ENCODE results near the gene ARID5B.

Gene ARID5B

DNA sequence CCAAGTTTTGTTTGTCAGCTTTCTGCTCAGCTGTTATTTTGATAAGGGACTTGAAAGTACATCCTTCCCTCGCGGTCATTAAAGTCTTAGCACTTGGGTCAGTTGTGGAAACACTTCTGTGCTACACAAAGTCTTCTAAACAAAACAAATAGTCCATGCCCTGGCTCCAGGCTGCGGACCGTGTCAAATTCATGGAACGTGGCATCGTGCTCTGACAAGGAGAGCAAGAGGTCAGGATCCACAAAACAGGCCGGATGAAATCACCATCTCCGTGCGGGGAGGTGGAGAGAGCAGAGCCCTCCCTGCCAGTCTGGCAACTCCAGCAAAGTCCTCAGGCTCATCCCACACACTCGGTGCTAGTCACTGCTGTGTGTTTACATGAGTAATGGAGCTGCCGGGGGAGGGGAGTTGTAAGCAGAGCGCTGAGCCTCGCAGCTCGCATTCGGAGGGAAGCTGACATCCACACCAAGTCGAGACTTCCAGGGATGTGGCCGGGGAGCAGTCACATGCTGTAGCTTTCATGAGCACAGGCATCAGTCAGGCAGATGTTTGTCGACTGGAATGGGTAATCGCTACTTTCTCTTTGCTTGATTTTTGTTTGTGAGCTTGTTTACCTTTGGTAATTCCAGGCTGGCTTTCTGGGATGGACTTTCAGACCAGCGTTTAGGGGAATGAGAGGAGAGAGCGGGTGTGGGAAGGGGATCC lies 147.6 kb downstream of the ARID5B start:
- DNase-seq (ENCODE audit: low read depth in 2 of 2, low spot score in 1 of 2): peak; percentile 28 to 32

DNA sequence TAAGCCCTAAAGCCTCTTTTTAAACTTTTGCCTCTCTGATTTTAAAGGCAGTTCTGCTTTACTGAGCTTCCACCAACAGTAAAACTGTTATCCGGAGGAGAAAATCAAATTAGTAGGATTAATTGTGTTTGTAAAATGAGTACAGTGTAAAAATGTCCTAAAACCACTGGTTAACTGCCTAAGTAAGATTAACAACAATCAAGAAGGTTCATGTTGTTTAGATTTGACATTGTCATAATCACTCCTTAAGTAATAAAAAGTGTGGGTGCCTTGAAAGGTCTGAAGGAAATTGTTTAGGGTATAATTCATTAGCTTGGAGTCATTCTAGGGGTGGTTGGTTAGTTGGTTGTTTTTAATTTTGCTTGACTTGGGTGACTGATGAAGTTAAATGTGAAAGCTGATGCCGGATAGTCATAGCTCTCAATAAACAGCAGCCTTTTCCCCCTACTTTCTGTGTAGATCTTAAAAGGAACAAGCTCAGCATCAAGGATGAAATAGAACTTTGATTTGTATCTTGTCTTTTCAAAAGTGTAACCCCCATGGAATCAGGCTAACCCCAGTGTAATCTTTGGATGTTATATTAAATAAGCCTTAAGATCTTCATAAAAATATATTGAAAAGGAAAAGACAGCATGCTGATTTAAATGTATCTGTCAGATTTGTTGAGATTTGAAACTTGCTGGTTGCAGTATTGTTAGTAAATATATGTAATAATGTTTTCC lies 148.3 kb downstream of the ARID5B start:
- DNase-seq (ENCODE audit: low read depth in 2 of 2, low spot score in 1 of 2): no peak

DNA sequence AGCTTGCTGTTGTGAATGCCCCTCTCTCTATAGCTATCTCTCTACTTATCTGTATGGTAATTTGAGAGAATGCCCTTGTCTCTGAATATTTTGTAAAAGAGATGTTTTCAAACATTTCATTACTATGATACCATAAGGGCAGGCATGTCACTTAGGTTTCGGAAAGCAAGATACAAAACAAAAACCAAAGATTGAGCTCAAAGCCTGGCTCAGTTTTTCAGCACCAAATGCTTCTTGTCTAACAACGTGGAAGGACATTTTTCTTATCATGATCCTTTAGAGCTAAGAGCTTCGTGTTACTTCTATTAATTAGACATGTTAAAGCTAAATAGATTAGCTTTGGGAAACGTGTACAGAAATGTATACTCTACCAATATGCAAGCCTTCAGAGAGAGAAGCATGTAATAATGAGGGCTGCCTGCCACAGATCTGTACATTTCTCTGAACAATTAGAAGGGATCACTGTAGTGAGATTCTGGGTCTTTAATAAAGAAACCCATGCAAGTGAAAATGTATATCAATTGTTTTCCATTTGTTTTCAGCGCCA lies 148.9 kb downstream of the ARID5B start:
- no peak for DNase-seq (ENCODE audit: low read depth in 2 of 2, low spot score in 1 of 2)

DNA sequence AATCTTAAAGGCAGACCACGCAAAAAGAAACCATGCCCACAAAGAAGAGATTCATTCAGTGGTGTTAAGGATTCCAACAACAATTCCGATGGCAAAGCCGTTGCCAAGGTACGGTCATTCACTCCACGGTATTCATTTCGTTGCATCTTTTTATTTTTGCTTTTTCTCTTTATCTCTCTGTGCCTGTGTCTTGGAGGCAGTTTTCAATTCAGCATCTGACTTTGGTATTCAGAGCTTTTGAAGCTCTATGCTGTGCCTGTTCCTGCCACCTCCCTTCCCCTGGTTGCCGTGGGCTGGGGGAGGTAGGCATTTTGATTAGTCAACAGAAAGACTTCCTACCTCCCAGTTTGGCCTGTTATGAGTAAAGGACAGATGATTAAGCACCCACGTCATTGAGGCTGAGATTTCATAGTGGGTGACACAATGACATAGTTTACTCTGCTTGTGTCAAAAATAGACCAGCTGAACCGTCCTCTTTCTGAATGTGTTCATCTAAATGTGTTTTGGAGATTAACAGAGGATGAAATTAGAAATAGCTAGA lies 149.5 kb downstream of the ARID5B start:
- peak; percentile 42 to 51 for DNase-seq (ENCODE audit: low read depth in 2 of 2, low spot score in 1 of 2)

DNA sequence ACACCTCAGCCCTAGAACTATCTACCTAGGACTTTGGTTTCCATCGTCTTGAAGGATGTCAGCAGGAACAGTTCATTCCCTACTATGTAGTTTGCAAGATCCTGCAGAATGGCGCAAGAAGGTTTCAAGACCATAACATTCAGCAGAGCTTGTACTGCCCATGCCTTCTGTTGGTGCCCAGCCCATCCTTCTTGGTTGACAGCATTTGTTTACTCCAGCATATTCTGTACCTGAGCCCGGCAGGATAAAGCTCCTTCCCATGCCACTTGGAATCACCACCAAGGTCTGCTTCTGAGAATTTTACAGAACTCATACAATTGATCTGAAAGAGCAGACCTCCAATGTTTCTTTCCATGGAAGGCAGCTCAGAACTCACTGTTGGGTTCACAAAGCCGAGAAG lies 150.8 kb downstream of the ARID5B start:
- DNase-seq (ENCODE audit: low read depth in 2 of 2, low spot score in 1 of 2): no peak

DNA sequence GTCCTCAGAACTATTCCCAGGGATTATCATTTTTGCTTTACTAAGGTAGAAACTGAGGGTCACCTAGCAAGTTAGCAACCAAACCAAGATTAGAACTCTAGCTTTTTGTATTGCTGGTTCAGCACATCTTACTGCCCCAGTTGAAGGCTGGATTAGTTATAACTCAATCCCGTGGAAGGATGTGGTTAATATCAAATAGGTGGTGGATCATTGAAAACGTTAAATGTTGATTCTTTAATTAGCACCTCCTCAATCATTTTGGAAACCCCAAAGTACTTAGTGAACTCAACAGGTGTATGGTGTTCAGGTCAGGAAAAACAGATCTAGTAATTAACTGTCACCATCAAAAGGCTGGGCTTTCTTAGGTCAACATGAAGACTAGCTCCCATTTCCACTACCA lies 152.4 kb downstream of the ARID5B start:
- no peak for DNase-seq (ENCODE audit: low read depth in 2 of 2, low spot score in 1 of 2)

DNA sequence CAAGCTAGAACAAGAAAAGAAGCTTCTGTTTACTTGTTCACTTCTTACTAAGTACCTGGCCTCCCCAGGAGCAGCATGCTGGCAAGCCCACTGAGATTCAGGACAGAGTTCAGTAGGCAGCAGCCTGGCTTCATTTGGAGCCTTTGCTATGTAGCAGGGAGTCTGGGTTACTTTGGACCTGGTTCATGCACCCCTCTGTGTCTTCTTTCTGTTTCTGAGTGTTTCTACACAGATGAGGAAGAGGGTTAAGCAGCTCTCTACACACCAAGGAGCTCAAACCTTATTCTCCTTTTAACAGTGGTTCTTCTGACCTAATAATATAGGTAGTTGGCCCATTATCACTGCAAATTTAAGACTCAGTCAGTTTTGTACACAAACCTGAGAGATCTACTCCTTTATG lies 152.9 kb downstream of the ARID5B start:
- no peak for DNase-seq (ENCODE audit: low read depth in 2 of 2, low spot score in 1 of 2)

DNA sequence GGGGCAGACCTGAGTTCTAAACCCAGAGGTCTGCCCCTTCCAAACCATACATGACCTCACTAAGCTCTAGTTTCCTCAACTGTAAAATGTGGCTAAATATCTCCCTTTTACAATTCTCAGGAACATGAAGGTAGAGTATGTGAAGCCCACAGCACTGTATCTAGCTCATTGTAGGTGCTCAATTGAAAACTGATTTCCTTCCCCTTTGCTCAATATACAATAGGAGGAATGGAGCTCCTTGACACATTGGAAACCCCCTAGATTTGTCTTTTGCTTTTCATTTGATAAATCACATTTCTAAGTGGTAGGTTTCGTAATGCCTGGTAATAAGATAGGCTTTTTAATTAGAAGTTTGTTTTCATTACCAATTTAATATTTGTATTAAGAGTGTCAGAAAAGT lies 153.3 kb downstream of the ARID5B start:
- DNase-seq (ENCODE audit: low read depth in 2 of 2, low spot score in 1 of 2): no peak

DNA sequence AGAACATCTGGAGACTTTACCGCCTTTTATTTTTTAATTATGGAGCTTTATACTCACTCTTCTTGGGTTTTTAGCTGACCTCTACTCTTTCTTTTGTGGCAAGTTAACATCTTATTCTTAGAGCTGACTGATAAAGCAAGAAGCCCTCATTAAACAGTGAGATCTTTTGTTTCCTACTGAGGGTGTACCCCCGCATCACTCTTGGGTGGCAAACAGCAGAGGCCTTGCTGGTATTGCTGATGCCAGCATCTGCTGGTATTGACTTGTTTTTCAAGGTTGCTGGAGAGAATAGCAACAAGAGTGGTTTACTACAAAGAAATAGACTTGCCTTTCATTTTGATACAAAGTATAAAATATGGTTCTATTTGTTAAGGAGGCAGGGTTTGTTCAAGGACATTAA lies 154.7 kb downstream of the ARID5B start:
- no peak for DNase-seq (ENCODE audit: low read depth in 2 of 2, low spot score in 1 of 2)

DNA sequence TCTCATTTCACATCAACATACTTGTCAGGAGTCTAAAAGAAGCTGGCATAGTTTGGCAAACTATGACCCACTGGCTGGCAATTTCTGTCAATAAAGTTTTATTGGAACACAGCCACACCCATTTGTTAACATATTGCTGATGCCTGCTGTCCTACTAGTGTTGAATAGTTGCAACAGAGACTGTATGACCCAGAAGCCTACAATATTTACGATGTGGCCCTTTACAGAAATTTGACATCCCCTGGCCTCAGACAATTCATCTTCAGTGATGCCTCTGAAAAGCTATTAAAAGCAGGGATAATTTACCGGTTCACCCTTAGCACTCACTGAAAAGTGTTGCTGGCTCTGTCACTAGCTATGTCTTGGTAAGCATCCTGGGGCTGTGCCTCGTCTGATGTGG lies 155.2 kb downstream of the ARID5B start:
- DNase-seq (ENCODE audit: low read depth in 2 of 2, low spot score in 1 of 2): no peak

DNA sequence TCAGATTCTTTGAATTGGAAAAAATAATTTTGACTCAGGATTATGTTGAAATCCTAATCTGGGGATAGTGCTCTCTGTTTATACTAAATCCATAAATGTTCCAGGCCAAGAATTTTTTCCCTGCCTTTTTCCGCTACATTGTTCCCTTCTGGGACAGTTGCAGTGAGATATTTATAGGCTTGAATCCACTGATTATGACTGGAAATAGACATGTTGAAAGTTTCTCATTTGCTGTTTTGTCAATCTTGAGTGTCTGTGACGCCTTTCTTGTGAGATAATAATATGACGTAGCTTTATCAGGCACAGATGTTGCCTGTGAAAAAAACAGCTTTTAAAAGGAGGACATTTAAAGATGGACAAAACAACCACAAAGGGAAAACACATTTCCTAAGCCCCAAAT lies 155.9 kb downstream of the ARID5B start:
- no peak for DNase-seq (ENCODE audit: low read depth in 2 of 2, low spot score in 1 of 2)

DNA sequence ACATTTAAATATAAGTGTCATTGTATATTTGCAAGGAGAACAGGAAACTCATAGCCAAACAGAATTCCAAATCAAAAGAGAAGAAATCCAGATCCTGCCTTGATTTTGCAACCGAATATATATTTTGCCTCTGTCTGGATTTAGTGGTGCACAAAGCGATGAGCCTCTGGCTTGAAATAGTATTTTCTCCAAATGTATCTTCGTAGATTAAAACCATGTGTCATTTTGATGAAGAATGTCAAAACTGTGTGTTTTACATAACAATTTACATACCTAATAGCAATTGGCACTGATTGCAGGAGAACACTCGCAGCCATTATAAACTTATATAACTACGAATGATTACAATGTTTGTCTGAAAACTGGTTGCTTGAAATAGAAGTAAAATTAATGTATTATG lies 156.4 kb downstream of the ARID5B start:
- no peak for DNase-seq (ENCODE audit: low read depth in 2 of 2, low spot score in 1 of 2)

DNA sequence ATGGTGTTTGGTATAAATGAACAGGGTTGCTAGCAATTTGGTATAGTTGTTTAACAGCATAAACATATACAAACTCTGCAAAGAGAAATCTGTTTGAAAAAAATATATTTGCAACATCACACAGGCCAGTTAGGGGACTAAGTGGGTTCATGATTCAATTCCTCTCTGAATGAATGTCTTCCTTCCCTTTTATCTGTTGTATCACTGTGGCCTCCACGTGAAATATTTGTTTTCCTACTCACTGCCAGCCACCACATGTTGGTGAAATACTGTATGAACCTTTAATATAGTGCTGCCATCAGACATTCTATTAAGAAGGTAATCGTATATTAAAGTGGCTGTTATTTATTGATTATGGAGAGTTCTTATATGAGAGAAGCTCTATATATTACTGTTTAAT lies 157.0 kb downstream of the ARID5B start:
- no peak for DNase-seq (ENCODE audit: low read depth in 2 of 2, low spot score in 1 of 2)

DNA sequence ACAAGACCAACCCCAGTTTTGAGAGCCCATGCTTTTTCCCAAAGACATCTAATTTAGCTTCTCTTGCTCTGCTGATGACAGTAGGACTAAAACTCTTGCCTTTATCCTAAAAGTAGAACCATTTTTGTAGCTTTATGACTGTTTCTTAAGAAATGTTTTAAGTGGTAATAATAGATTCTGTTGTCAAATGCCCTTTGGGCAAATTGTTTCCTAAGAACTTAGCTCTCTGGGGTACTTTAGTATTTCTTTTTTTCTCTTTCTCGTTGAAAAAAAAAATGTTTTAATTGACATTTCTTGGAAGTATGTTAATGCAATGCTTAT lies 157.4 kb downstream of the ARID5B start:
- DNase-seq (ENCODE audit: low read depth in 2 of 2, low spot score in 1 of 2): no peak

DNA sequence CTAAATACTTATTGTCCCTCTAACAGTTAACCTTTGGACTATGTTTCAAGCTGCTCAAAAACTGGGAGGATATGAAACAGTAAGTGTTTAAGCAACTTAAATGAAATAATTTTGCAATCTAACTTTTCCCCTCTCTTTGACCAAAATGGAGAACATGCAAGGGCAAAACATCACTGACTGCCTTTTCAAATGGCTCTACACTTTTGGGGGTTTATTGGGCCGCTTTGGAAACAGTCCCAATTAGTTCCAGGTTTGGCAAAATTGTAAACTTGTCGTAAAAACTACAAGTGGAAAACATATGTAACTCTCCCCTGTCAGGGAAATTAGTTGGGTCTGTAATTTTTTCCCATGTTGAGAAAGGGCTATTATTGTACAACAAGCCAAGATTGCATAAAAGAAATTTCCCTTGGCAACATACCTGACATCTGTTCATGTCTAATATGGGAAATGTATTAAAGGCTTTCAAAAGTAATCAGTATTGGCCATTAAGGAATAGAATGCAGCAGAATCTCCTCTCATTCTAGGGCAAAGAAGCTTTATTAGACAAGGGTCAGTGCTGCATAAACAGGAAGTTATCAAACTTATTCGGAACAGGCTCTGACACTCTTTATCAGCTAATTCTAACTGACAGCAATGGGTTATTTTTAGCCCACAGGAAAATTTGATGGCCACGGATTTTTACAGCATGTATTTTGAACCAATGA lies 157.9 kb downstream of the ARID5B start:
- DNase-seq (ENCODE audit: low read depth in 2 of 2, low spot score in 1 of 2): no peak

DNA sequence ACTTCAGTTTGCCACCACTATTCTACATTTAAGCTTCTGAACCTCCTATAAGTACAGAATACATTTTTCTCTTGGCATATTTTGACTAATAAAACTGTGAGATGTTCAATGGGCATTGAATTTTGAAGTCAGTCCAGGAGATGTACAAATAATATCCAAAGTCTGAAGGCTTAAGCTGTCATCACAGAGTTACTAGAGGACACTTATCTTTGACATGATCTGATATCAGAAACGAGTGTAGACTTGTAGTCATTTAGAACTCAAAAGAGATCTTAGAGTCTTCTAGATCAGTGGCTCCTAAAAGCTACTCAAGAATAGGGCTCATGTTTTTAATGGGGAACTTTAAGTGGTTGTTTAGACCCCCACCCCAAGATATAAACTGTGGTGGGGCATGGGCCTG lies 160.5 kb downstream of the ARID5B start:
- DNase-seq (ENCODE audit: low read depth in 2 of 2, low spot score in 1 of 2): no peak

DNA sequence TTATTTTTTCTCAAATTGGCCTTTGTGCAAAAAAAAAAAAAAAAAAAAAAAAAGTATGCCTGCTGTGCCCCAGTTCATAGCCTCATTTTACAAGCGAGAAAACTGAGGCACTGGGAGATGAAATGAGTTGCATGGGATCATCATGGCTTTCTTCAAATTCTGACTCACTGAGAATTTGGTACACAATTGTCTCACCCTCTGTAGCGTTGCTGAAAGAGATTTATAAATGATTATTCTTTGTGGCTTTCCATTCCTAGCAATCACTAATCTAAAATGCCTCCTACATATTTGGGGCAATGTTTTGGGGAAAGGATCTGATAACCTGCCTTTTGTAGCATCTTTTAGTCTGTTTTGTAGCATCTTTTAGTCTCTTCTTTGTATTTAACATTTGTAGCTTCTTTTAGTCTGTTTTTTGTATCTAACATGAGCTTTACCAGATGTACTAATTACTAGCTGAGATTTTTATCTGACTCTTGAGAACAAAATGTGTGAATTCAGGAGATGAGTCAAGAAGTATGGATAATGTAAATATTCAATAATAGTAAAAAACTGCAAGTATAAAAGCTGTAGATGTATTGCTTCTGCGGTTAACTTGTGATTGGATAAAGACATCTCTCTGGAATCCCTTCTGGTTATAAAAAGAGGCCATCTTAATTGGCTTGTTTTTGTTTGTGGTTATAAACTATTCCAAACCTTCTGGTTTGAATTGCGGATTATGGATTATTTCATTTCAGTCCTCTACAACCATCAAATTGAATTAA lies 161.4 kb downstream of the ARID5B start:
- no peak for DNase-seq (ENCODE audit: low read depth in 2 of 2, low spot score in 1 of 2)

DNA sequence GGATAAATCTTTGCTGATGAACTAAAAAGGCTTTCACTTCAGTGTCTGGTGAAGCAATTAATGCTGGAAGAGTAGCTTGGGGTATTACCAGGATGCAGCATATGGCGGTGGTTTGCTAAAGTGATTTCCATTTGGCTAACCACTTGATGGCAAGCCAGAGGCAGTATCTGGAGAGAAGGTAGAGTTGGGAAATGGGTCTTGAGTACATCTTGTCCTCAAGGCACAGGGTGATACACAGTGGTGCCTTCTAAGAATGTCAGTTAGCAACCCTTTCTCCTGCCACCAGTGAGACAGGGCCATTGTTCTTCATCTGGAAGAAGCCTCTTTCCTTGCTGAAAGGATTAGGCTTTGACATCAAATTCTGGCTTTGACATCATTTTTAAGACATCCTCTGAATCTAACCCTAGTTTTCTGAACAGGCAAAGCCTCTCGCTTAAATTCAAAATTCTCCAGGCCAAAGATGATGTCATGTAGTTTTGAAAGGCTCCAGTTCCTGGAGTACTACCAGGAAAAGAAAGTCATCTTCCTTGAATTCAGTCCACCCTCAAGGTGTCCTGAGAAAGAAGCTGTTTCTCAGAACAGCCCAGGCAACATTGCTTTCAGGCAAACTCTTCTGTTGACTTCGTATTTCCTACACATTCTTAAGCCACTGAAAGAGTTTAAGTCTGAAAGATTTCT lies 162.4 kb downstream of the ARID5B start:
- no peak for DNase-seq (ENCODE audit: low read depth in 2 of 2, low spot score in 1 of 2)

DNA sequence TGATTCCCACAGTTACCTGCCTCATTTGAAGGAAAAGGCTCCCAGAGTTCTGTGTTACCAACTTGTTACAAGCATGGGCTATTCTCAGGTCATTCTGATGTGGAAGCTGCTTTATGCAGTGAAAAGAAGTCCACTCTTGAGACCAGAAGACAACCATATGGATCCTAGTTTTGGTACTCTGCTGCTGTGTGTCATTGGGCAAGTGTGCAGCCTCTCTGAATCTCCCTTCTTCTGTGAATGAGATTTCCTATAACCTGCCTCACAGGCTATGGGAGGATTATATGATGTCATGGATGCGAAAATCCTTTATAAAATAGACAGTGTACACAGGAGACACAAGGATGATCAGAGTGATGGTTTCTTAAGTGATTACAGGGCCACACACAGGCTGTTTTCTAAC lies 166.1 kb downstream of the ARID5B start:
- no peak for DNase-seq (ENCODE audit: low read depth in 2 of 2, low spot score in 1 of 2)

DNA sequence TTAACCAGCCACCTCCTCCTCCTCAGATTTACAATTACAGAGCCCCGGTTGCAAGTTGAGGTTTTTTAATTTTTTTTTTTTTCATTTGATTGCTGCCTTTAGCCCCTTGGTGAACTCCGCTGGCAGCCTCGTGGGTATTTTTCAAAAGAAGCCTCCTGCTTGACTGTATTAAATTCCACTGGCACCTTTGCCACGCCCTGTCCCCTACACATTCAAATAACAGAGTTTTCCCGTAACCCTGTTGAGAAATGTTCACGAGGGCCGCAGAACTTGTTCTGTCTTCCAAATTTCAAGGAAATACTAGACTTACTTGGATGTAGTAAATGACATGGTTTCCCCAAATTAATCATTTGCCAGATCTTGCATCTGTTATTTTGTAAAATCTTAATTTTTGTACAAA lies 167.0 kb downstream of the ARID5B start:
- no peak for DNase-seq (ENCODE audit: low read depth in 2 of 2, low spot score in 1 of 2)

Measured in stimulated activated CD8-positive, alpha-beta memory T cell treated with anti-CD3 and anti-CD28 coated beads, Interleukin-4, amount 100 ng/mL, for 4 hours (primary cell).